Epithelial cell of esophagus (primary cell): ENCODE data around the gene SMYD3.

ENCODE experiments used
- DNase-seq: peaks from one replicate; pipeline ENCODE4 v3.0.0; 2010; ENCODE audit warnings: low read depth
- H3K4me3 ChIP-seq: 2 replicates; pipeline ENCODE4 v1.5.1; 2011; ENCODE audit warnings: mild to moderate bottlenecking, low read length, control low read depth
- TF ChIP-seq, protein P1 (sequence below): IDR thresholded peaks from 2 replicates; pipeline ENCODE4 v1.5.1; 2011; ENCODE audit warnings: low read depth, mild to moderate bottlenecking, low read length, control low read depth, inconsistent platforms; ENCODE audit not compliant: insufficient read depth; ENCODE audit errors: missing control alignments

Gene SMYD3

DNA sequence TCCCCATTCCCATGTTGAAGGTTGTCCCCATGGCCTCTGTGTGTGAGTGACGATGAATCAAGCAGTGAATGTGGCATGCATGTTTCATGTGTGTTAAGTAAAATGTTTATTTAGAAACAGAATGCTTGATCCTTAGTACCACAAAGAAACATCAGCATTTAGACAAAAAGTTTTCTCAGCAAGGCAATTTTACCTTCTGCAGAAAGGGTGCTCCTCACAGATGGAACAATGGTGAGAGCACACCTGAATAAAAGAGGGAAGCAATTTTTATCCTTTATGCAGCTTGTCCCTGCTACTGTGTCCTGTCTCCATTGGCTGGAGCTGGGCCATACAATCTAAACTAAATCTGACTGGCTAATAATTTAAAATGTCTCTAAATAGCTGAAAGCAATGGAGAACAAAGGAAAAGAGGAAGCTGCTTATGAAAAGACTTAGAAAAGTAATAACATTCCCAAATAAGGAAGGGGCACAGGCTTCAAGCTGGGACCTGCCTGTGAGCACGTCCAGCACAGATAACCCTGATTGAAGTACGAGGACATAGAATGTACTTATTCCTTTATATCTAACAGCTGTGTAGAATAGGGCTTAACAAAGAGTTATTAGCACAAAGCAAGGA lies 8.4 kb upstream of the SMYD3 start:
- DNase-seq, result no peak
- TF ChIP-seq, protein P1, sequence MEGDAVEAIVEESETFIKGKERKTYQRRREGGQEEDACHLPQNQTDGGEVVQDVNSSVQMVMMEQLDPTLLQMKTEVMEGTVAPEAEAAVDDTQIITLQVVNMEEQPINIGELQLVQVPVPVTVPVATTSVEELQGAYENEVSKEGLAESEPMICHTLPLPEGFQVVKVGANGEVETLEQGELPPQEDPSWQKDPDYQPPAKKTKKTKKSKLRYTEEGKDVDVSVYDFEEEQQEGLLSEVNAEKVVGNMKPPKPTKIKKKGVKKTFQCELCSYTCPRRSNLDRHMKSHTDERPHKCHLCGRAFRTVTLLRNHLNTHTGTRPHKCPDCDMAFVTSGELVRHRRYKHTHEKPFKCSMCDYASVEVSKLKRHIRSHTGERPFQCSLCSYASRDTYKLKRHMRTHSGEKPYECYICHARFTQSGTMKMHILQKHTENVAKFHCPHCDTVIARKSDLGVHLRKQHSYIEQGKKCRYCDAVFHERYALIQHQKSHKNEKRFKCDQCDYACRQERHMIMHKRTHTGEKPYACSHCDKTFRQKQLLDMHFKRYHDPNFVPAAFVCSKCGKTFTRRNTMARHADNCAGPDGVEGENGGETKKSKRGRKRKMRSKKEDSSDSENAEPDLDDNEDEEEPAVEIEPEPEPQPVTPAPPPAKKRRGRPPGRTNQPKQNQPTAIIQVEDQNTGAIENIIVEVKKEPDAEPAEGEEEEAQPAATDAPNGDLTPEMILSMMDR, result no peak
- no peak overlapping the region for H3K4me3 ChIP-seq

- H3K4me3 ChIP-seq, result no peak overlapping the region
- TF ChIP-seq, protein P1, result no peak
- no peak for DNase-seq
These were observed 6.7 kb upstream of the SMYD3 start for GRCh38 chr1:246513619-246514343.

DNA sequence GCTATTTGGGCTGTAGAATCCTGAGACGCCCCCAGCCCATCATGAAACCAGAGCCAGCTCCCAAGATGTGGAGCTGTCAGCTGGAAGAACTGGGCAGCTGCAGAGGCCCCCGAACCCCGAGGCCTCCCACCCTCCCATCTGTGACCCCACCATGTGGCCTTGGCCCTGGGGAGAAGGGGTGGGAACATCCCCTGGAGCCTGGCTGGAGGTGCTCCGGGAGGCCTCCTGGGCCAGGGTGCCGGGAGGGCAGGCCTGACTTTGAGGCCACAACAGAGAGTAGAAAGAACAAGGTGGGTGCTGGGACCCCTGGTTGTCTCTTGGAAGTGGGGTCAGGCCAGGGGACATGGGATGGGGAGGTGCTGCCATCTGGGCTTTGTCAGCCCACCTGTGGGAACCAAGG lies 6.0 kb upstream of the SMYD3 start:
- TF ChIP-seq, protein P1, result no peak
- DNase-seq, result no peak
- H3K4me3 ChIP-seq, result no peak overlapping the region

GRCh38 chr1:246512635-246513034 lies 5.6 kb upstream of the SMYD3 start:
- no peak for DNase-seq
- TF ChIP-seq, protein P1, result no peak
- H3K4me3 ChIP-seq, result no peak overlapping the region

GRCh38 chr1:246512230-246512629 lies 5.2 kb upstream of the SMYD3 start:
- no peak overlapping the region for H3K4me3 ChIP-seq

GRCh38 chr1:246511203-246511602 lies 4.1 kb upstream of the SMYD3 start:
- no peak for DNase-seq
- TF ChIP-seq, protein P1, result no peak
- no peak overlapping the region for H3K4me3 ChIP-seq

More at GRCh38 chr1:246512230-246512629, 5.2 kb upstream of the SMYD3 start:
- DNase-seq, result no peak
- TF ChIP-seq, protein P1, result no peak
